ENCODE data around the gene FLAD1.

The FLAD1 gene

GRCh38 chr1:155005076-155006011 is 22.2 kb downstream of the FLAD1 start:
- no peak for DNase-seq

DNA sequence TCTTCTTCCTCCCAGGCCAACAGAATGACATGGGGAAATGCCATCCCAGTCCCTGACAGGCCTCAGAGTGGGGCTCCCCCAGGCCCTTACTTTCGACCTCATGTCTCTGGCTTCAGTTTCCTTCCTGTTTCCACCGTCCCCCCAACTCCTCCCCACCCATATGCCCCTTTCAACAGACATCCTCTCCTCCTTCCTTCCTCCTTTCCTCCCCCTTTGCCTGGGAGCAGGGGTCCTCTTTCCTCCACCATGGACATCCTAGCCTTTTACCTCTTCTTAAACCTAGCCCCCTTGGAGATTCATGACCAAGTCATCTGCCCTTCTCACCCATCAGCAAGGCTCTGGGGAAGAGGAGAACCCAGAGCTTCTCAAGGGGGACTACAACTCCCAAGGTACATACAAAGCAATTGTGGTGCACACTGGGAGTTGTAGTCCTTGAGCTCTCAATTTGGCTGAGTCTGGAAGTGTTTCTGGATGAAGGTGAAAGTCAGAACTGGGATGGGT is 23.5 kb downstream of the FLAD1 start:
- DNase-seq: no peak

GRCh38 chr1:155007251-155007828 is 24.2 kb downstream of the FLAD1 start:
- DNase-seq: no peak

GRCh38 chr1:155008015-155008941 is 25.1 kb downstream of the FLAD1 start:
- peak; percentile 78 for DNase-seq

- no peak for DNase-seq
Observed at GRCh38 chr1:155009221-155009711, 26.1 kb downstream of the FLAD1 start.

GRCh38 chr1:155009742-155010141 is 26.6 kb downstream of the FLAD1 start:
- DNase-seq: no peak

DNA sequence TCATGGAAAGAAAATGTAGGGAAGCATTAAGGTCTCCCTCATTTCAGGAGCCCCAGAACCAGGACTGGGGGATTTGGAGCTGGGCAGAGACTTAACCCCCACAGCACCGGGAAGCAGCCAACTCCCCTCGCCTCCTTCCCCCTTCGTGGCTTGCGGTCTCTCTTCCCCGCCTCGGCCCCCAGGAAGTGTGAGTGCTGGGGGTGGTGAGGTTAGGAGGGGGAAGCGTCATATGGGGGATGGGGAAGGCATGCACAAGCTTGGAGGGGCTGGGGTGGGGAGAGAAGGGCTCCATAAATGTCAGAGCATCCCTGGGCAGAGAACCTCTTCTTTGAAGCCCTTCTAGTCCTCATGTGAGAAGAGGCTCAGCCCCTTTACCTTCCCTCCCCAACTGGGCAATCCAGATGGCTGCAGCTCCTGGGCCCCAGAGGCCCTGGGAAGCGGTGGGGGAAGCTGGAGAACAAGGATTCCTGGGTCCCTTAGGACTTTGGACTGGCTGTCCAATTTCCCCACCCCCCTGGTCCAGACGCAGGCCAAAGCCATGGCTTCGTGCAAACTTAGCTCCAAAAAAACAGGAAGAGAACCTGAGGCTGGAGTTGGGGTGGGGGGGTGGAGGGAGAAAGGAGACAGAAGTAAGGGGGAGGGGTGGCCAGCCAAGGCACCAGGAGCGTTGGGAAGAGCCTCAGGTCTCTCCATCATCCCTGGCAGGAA is 27.2 kb downstream of the FLAD1 start:
- no peak for DNase-seq

DNA sequence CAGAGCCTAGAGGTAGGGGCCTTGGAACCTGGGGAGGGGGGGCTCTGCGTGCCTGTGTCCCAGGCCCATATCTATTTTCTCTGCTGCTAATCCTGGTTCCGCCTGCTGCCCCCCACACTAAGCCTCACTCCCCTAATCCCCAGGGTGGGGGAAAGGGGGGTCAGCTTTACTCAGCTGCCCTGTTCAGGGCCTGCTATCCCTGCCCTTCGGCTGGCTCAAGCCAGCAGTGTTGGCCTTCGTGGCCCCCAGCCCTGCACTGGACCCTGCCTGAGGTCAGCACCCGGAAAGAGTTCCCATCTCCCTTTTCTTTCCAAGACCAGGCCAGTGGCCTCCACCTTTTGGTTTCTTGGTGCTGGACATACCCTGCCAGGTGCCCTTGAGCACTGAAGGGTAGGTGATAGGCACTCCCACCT is 27.9 kb downstream of the FLAD1 start:
- no peak for DNase-seq

DNA sequence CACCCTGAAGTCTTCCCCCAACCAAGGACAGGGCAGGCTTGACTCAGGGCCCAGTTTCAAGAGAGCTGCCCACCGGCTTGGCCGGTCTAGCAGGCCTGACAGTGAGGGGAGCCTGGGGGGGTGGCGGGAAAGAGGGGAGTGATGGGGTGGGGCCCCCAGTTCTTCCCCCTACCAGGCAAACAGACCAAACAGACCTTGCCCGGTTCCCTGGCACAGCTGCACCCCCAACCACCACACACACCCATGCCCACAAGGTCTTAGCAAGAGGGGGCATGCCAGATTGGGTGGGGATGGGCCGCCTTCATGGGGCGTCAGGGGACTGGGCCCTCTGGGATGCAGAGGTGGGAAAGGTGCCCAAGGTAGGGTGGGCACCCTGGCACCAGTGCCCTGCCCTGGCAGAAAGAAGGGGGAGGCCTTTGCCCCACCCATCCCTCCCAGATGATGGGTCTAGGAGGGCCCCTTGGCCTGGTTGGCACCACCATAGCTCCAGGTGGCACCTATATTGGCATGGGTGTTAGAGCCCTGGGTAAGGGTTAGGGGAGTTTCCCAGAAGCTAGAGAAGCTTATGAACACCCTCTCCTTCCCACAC is 28.4 kb downstream of the FLAD1 start:
- no peak for DNase-seq

- DNase-seq: no peak
Observed at GRCh38 chr1:155012026-155012546, 28.9 kb downstream of the FLAD1 start.

DNA sequence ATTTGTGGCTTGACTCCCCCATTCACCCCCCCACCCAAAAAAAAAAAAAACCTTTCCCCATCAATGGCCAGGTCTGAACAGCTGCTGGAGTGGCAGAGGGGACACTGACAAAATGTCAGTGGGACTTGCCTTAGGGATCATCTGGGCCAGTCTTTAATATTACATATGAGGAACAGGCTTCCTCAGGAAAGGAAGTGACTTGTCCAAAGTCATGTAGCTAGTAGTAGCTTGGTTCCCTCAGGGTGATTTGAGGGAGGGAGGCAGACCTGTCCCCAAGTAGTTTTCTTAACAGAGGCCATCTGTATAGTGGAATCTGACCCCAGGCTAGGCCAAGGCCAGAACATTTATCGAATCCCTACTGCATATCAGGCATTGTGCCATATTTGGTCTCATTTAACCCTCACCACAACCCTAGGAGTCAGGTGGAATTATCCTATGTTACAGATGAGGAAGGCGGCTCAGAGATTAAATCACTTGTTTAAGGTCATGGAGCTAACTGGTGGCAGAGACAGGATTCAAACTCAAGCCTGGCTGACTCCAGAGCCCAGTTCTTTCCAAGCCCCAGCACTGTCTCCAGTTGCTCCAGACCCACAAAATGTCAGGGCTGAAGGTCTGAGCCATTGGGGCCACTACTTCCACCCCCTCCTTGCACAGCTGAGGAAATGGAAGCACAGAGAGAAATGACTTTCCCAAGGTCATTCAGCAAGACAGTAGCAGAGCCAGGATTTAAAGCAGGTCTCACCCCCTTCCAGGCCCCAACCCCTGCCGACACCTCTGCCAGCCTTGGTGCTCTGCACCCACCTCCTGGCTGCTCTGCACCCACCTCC is 29.8 kb downstream of the FLAD1 start:
- no peak for DNase-seq

DNA sequence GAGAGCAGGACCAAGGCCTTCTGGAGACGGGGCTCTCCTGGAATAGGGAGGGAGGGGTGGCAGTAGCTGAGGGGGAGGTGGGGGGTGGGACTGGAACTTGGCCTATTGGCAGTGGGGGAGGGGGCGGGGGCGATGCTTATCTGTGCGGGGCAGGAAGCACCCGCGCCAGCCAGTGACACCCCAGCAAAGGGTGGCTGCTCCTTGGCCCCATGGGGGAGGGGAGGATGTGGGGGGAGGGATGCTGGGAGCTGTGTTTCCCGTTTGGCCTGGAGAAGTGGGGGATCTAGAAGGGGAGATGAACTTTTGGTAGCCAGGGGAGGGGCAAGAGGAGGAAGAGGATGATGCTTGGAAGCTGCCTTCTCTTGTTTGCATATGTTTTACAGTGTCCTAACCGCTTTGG is 30.5 kb downstream of the FLAD1 start:
- peak in 1 of 2 experiments; percentile 45 for DNase-seq

DNA sequence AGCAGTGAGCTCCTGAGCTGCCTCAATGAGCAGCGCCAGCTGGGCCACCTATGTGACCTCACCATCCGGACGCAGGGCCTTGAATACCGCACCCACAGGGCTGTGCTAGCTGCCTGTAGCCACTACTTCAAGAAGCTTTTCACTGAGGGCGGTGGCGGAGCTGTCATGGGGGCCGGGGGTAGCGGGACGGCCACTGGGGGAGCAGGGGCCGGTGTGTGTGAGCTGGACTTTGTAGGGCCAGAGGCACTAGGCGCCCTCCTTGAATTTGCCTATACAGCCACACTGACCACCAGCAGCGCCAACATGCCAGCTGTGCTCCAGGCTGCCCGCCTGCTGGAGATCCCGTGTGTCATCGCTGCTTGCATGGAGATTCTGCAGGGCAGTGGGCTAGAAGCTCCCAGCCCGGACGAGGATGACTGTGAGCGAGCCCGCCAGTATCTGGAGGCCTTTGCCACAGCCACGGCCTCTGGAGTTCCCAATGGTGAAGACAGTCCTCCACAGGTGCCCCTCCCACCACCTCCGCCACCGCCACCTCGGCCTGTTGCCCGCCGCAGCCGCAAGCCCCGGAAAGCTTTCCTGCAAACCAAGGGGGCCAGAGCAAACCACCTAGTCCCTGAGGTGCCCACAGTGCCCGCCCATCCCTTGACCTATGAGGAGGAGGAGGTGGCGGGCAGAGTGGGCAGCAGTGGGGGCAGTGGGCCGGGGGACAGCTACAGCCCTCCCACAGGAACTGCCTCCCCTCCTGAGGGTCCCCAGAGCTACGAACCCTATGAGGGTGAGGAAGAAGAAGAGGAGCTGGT is 31.8 kb downstream of the FLAD1 start:
- no peak for DNase-seq

- no peak for DNase-seq
Observed at GRCh38 chr1:155015527-155016230, 32.5 kb downstream of the FLAD1 start.

DNA sequence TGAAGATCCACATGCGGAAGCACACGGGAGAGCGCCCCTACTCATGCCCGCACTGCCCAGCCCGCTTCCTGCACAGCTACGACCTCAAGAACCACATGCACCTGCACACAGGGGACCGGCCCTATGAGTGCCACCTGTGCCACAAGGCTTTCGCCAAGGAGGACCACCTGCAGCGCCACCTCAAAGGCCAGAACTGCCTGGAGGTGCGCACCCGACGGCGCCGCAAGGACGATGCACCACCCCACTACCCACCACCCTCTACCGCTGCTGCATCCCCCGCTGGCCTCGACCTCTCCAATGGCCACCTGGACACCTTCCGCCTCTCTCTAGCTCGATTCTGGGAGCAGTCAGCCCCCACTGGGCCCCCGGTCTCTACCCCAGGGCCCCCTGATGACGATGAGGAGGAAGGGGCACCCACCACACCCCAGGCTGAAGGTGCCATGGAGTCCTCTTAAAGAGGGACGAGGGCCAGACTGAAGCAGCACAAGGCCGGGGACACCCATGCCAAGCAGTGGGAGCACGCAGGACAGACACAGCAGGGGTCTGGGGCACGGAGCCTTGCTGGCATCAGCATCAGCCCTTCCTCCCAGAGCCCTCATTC is 33.2 kb downstream of the FLAD1 start:
- DNase-seq: no peak

DNA sequence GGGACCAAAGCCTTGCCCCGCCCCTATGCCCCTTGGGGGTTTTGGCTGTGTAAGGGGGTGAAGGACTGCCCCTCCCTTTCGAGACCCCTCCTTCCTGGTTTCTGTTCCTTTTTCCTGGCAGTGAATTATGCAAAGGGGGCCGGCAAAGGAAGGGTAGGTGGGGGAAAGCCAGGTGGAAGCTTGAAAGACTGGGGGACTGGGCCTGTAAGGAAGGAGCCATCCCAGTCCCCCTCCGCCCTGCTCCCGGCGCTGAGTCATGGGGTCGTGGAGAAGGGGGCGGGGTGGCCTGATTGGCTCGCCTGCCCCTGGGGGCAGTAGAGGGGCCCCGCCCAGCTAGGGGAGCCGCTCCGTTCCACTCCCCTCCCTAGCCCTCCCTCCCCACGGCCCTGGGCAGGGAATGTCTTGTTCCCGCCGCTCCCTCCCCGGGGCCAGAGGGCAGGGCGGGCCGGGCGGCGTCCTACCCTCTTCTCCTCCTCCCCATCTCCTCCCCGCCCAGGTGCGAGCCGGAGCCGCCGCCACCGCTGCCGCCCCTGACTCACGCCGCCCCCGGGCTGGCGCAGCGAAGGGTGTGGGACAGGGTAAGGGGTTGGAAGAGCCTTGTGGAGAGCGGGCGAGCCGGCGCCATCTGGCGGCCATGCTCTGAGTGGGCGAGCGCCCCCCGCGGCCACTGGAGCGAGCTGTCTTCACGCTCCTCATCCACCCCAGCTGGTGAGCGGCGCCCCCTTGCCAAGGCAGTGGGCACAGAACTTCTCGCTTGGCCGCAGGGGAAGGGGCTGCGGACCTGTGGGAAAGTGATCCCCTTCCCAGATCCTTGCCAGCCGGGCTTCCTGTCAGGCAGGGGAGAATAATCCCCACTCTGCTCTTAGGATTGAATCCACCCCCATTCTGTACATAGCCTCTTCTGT is 34.1 kb downstream of the FLAD1 start:
- DNase-seq: peak; percentile 91 to 96

- DNase-seq: no peak
Observed at GRCh38 chr1:155017946-155018316, 34.8 kb downstream of the FLAD1 start.
